Mesodermal cell (in vitro differentiated cells): Measurements from ENCODE around the gene OSM.
A peak's percentile ranks its signal among the peaks of the same experiment; 100 is the strongest.

ENCODE experiments used
- H3K27ac ChIP-seq: 2 replicates; pipeline ENCODE4 v1.7.0; 2013; ENCODE audit warnings: mild to moderate bottlenecking, low read depth, low read length, moderate library complexity; ENCODE audit not compliant: severe bottlenecking
- H3K36me3 ChIP-seq: 2 replicates; pipeline ENCODE4 v1.7.1; 2013; ENCODE audit warnings: mild to moderate bottlenecking, low read length, moderate library complexity; ENCODE audit not compliant: control insufficient read depth, insufficient read depth
- H3K4me1 ChIP-seq: one replicate; pipeline ENCODE4 v1.7.1; 2013; ENCODE audit warnings: mild to moderate bottlenecking, low read length; ENCODE audit not compliant: insufficient read depth, control insufficient read depth, poor library complexity, severe bottlenecking
- H3K4me3 ChIP-seq: 2 replicates; pipeline ENCODE4 v1.7.0; 2013; ENCODE audit warnings: low read length, control low read depth, mild to moderate bottlenecking; ENCODE audit not compliant: insufficient read depth, poor library complexity, severe bottlenecking; ENCODE audit errors: extremely low read depth
- H3K9me3 ChIP-seq: 2 replicates; pipeline ENCODE4 v1.7.1; 2013; ENCODE audit warnings: mild to moderate bottlenecking, low read length, moderate library complexity; ENCODE audit not compliant: control insufficient read depth
- WGBS, 2 experiments: methylation state at CpG; one replicate each; pipeline ENCODE4 v1.1.5; 2013; ENCODE audit warnings: missing lambda C conversion rate in 2 of 2; ENCODE audit not compliant: insufficient coverage in 2 of 2; 5-methylcytosine and 5-hydroxymethylcytosine counted together

Gene OSM

DNA sequence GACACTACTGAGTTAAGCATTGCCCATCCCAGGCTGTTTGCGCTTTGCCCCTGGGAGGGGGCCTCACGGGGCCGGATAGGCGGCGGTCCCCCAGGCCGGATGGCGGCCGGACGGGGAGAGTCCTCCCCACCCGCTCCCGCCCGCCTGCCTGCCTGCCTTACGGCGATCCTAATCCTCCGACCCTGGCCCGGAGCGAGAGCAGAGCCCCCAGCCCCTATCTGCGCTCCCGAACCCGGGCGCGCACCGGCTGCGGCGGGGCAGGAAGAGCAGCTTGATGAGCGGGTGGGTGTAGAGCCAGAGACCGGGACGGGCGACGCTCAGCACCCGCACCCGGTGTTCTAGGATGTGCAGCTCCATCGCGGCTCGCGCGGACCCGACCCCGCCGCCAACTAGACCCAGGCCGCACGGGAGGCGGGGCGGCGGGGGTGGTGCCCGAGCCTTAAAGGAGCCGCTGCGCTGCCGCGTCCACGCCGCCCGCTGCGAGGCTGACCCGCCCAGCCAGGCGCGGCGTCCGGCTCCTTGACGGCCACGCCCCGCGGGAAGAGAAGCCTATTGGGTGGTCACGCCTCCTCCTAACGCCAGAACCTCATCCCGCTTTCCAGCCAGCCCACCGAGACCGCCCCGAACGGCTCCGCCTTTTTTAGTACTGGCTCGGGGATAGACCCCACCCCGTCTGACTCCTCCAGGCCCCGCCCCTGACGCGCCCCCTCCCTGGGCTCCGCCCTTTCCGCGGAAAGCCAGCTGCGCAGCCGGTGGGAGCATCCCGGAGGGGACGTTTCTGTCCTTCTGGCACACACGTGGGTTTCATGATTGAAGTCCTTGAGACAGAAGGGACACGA lies 22.7 kb upstream of the OSM start, which contains the start of gene CASTOR1:
CASTOR1 (minus strand) TSS at position 365 of the 839 bp plus-strand sequence; CDS start at position 357, 8 bp downstream.
- no peaks in the 10 kb centered on the region for H3K9me3 ChIP-seq
- 0% methylated on average over 70 to 76 of the region's 85 CpGs for WGBS, 2 experiments
- H3K4me1 ChIP-seq = peaks cover 25% of the 10 kb centered on the region
- peak within 1 kb of the TSS; percentile 66 for H3K4me3 ChIP-seq
- H3K27ac ChIP-seq = peak within 1 kb of the TSS; percentile 45
- H3K36me3 ChIP-seq = peaks cover 29% of the 10 kb centered on the region

DNA sequence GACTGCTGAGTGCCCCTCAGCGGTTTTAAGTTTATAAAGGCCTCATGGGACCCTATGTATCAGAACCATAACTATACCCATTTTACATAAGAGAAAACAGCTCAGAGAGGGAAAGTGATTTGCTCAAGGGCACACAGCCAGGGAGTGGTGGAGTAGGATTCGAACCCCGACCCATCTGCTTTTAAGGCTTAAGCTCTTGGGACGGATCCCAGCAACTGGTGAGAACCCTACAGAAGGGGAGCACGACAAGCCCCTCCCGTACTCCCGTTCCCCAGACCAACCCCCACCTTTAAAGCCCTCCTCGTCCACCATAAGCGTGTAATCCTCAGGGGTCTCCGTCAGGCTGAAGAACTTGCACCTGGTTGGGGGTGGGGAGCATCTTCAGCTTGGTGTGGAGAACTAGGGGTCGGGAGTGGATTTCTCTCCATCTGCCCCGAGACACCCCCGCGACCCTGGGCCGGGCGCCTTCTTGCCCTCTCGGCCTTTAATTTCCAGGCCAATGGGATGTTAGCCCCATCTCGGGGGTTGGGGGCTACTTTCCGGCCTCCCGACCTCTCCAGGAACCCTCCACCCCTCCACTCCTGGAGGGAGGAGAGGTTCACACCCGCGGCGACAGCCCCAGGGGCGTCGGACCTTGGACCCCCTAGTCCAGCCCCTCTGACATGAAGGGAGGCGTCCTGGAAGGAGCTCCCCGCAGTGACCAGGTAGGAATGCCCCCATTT lies 21.9 kb upstream of the OSM start:
- Histone ChIP-seq H3K4me3 (peak overlapping the region; percentile 66), H3K9me3 (no peaks in the 10 kb centered on the region), H3K4me1 (peaks cover 25% of the 10 kb centered on the region), H3K36me3 (peaks cover 21% of the 10 kb centered on the region), H3K27ac (peak overlapping the region; percentile 45)
- WGBS, 2 experiments = 25 to 30% methylated on average over 11 to 12 of the region's 27 CpGs

- H3K4me3 ChIP-seq = peak overlapping the region; percentile 66
- H3K9me3 ChIP-seq = no peaks in the 10 kb centered on the region
- peak overlapping the region; percentile 13 for H3K27ac ChIP-seq
- peaks cover 14% of the 10 kb centered on the region for H3K36me3 ChIP-seq
- peaks cover 25% of the 10 kb centered on the region for H3K4me1 ChIP-seq
- WGBS, 2 experiments = 0 to 21% methylated on average over 3 to 5 of the region's 5 CpGs
These were observed 21.2 kb upstream of the OSM start for GRCh38 chr22:30287648-30288418.

DNA sequence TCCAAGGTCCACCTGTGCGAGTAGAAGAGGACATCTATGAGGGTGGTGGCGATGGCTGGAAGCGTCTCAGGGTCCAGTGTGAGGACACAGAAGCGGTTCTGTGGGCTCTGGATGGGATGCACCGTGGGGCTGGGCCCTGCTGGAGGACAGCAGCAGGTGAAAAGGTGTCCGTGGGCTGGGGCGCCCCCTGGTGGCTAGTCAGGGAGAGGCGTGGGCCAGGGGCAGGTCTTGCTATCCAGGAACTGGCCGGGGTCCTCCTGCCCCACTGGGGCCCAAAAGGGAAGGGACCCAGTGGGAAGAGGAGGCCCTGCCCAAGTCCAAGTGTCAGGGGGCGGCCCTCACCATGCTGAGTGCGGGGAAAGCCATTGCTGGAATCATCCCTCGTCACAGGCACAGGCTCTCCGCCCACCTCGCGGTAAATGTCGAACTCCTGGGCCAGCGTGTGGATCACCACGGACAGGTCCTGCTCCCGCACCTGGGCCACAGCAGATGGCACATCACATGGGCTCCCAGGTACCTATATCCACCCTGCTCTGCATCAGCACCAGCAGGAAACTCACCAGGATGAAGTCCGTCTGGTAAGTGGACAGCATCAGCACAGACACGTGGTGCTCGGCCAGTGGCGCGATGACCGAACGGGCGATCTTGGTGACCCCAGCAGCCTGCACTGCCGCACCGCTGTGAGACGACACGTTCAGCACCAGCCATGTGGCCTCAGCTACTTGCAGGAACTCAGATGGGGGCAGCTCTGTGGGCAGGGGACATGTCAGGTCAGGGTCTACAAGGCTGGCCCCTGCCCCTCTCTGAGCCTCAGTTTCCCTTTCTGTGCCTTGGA lies 20.4 kb upstream of the OSM start:
- peaks cover 6% of the 10 kb centered on the region for H3K36me3 ChIP-seq
- WGBS, 2 experiments = 70 to 72% methylated on average over 30 of the region's 31 CpGs
- no peaks in the 10 kb centered on the region for H3K9me3 ChIP-seq
- no peak overlapping the region for H3K27ac ChIP-seq
- no peak overlapping the region for H3K4me3 ChIP-seq
- peaks cover 25% of the 10 kb centered on the region for H3K4me1 ChIP-seq

DNA sequence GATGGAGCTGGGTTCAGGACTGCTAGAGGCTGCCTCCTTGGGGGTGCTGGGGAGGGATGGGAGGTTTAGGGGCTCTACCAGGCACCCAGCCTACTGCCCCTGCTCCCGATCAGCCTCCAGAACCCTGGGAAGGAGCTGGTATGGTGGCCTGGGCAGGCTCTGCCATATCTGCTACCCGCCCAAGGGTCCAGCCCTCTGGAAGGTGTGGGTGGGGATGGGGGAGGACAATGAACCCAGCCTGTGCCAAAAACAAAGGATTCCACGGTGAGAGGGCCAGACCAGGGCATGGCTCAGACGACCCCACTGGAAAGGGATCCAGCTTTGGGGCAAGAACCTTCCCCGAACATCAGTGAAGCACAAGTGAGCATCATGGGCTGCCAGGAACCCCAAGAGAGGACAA lies 19.7 kb upstream of the OSM start:
- H3K4me1 ChIP-seq = peaks cover 22% of the 10 kb centered on the region
- H3K36me3 ChIP-seq = no peaks in the 10 kb centered on the region
- no peak overlapping the region for H3K27ac ChIP-seq
- WGBS, 2 experiments = 88 to 95% methylated on average over 5 of the region's 5 CpGs
- H3K4me3 ChIP-seq = no peak overlapping the region
- H3K9me3 ChIP-seq = no peaks in the 10 kb centered on the region

DNA sequence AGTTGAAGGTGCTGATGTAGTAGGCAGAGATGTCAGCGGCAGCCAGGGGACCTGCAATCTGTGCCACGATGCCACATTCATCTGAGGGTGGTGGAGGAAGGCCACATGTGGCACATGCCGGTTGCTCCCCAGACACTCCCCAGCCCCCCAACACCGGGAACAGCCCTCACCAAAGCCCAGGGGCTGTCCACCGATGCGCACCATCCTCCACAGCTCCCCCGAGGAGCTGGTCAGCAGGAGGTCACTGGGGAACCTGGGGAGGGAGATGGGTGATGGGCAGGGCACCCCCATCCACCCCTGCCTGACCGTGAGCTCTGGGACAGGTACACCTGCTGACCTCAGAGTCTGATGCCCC lies 19.2 kb upstream of the OSM start:
- Histone ChIP-seq H3K4me1 (peaks cover 17% of the 10 kb centered on the region), H3K36me3 (no peaks in the 10 kb centered on the region), H3K27ac (no peak overlapping the region), H3K9me3 (no peaks in the 10 kb centered on the region), H3K4me3 (no peak overlapping the region)
- WGBS, 2 experiments = 86% methylated on average over 4 to 7 of the region's 8 CpGs

DNA sequence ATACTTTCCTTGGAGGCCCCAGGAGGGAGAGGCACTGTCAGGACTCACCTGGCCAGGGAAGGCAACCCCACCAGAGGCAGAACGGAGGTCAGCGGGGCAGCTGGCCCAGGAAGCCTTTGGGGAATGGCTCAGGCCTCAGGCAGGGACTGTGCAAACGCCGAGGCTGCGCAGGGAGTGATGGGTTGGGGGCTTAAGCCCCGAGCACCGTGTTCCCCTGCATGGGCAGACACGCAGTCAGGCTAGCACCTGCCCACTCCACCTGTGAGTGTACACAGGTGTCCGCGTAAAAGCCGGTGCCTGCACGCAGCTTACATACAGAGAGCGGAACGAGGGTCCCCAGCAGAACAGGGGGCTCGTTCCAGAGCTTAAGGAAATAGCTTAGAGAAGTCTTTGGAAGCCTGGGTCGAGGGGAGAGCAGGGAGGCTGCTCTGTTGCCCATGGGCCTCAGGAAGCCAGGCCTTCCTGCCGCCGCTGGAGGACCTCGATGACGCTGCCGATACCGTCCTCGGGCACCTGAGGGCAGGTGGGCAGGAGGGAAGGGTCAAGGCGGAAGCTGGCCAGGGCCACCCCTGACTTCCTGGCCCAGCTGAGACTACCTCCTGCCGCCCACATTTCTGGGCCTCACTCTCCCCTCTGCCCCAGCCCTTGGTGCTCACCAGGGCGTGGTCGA lies 18.7 kb upstream of the OSM start:
- H3K36me3 ChIP-seq = no peaks in the 10 kb centered on the region
- H3K4me1 ChIP-seq = peaks cover 12% of the 10 kb centered on the region
- no peak overlapping the region for H3K4me3 ChIP-seq
- no peaks in the 10 kb centered on the region for H3K9me3 ChIP-seq
- WGBS, 2 experiments = 94% methylated on average over 15 to 19 of the region's 27 CpGs
- H3K27ac ChIP-seq = no peak overlapping the region

DNA sequence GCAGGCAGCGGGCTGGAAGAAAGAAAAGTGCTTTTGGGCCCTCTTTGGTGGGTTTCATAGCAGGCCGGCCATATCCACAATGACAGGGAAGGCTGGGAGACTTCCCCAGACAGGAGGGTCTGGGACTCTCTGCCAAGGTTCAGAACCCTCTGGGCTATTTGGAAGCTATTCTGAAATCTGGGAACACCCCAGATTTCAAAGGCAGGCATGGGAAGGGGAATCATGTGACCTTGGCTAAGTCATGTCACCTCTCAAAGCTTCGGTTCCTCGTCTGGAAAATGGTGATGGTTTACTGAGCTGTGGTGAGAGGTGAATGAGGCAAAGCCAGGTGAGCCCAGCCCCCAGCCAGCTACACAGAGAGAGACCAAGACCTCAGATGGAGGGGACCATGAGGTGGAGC lies 18.0 kb upstream of the OSM start:
- Histone ChIP-seq H3K4me3 (no peak overlapping the region), H3K27ac (no peak overlapping the region), H3K36me3 (no peaks in the 10 kb centered on the region), H3K9me3 (no peaks in the 10 kb centered on the region), H3K4me1 (peaks cover 6% of the 10 kb centered on the region)
- WGBS, 2 experiments = 90 to 100% methylated on average over 2 to 4 of the region's 4 CpGs

- WGBS, 2 experiments = 83 to 93% methylated on average over 6 to 9 of the region's 9 CpGs
- Histone ChIP-seq H3K36me3 (no peaks in the 10 kb centered on the region), H3K9me3 (no peaks in the 10 kb centered on the region), H3K4me1 (peaks cover 6% of the 10 kb centered on the region), H3K4me3 (no peak overlapping the region), H3K27ac (no peak overlapping the region)
These were observed 17.5 kb upstream of the OSM start for GRCh38 chr22:30284172-30284571.
